HepG2 (cell line): ENCODE data around the gene RAB36. TPM values are rescaled to one million over a fixed set of nuclear protein-coding genes. Genes with fewer than 3 reads are reported as not detected.

Experiments
- ADNP ChIP-seq: sonication (generic); formaldehyde crosslinking; IDR thresholded peaks from 2 replicates; pipeline ENCODE4 v1.4.0; 2020; ENCODE audit warnings: missing genetic modification reagents
- HDAC1 ChIP-seq: sonication (generic); formaldehyde crosslinking; IDR thresholded peaks from 2 replicates; pipeline ENCODE4 v1.5.1; 2020; ENCODE audit warnings: mild to moderate bottlenecking, missing genetic modification reagents
- JUNB ChIP-seq: sonication (generic); formaldehyde crosslinking; IDR thresholded peaks from 2 replicates; pipeline ENCODE4 v1.8.0; 2022; ENCODE audit warnings: missing genetic modification reagents, mild to moderate bottlenecking, borderline replicate concordance
- KDM5B ChIP-seq: sonication (generic); formaldehyde crosslinking; IDR thresholded peaks from 2 replicates; pipeline ENCODE4 v1.4.0; 2020; ENCODE audit warnings: missing genetic modification reagents, mild to moderate bottlenecking, borderline replicate concordance
- NFKB2 ChIP-seq: sonication (generic); formaldehyde crosslinking; IDR thresholded peaks from 2 replicates; pipeline ENCODE4 v1.4.0; 2020; ENCODE audit warnings: missing genetic modification reagents, borderline replicate concordance
- ZC3H4 ChIP-seq: sonication (generic); formaldehyde crosslinking; IDR thresholded peaks from 2 replicates; pipeline ENCODE4 v1.4.0; 2020; ENCODE audit warnings: missing genetic modification reagents, borderline replicate concordance
- ZMYM2 ChIP-seq: sonication (generic); formaldehyde crosslinking; IDR thresholded peaks from 2 replicates; pipeline ENCODE4 v1.8.0; 2022; ENCODE audit warnings: mild to moderate bottlenecking, missing genetic modification reagents
- ZMYM3 ChIP-seq: sonication (generic); formaldehyde crosslinking; IDR thresholded peaks from 2 replicates; pipeline ENCODE4 v1.5.1; 2020; ENCODE audit warnings: mild to moderate bottlenecking, missing genetic modification reagents
- ZNF333 ChIP-seq: sonication (generic); formaldehyde crosslinking; IDR thresholded peaks from 2 replicates; pipeline ENCODE4 v1.4.0; 2020; ENCODE audit warnings: mild to moderate bottlenecking, missing genetic modification reagents, borderline replicate concordance
- polyA plus RNA-seq, 8 experiments: library from polyadenylated mRNA; depleted of rRNA in 3 of 8; stranded (reverse) in 7 of 8; unstranded in 1 of 8; fragments of >200 nt; fragmentation: Illumina TruSeq in 4 of 8; extraction: Trizol in 4 of 8; gene quantifications; 2 replicates each; pipeline versions ENCODE4 v1.2.1 to v1.2.3, GENCODE V29; 2011 to 2016; ENCODE audit warnings: low read depth in 4 of 8, missing spikeins in 1 of 8, mixed read lengths in 1 of 8; ENCODE audit not compliant: insufficient read depth in 1 of 8
- total RNA-seq, 5 experiments: library from RNA; depleted of rRNA; stranded (reverse); fragments of >200 nt; fragmentation: Illumina TruSeq; extraction: Trizol; gene quantifications; 2 replicates each; pipeline ENCODE4 v1.2.3, GENCODE V29; 2016; ENCODE audit warnings: low read depth in 1 of 5
- TF ChIP-seq, protein P1 (sequence below): sonication (generic); formaldehyde crosslinking; IDR thresholded peaks from 2 replicates; pipeline ENCODE4 v1.4.0; 2020; ENCODE audit warnings: mild to moderate bottlenecking, missing genetic modification reagents, borderline replicate concordance
- TF ChIP-seq, protein P2 (sequence below): IDR thresholded peaks from 2 replicates; pipeline ENCODE4 v1.6.1; 2012; ENCODE audit warnings: inconsistent platforms
- TF ChIP-seq, protein P3 (sequence below): sonication (generic); formaldehyde crosslinking; IDR thresholded peaks from 2 replicates; pipeline ENCODE4 v1.5.1; 2020; ENCODE audit warnings: mild to moderate bottlenecking, missing genetic modification reagents, moderate library complexity
- TF ChIP-seq, protein P4 (sequence below): IDR thresholded peaks from 2 replicates; pipeline ENCODE4 v1.6.1; 2016; ENCODE audit warnings: missing genetic modification reagents, missing compliant biosample characterization
- TF ChIP-seq, protein P5 (sequence below): sonication (generic); formaldehyde crosslinking; IDR thresholded peaks from 2 replicates; pipeline ENCODE4 v1.9.0; 2022; ENCODE audit warnings: missing genetic modification reagents, mild to moderate bottlenecking, borderline replicate concordance

Gene RAB36
- total and polyA plus RNA-seq, 2 of the 13 experiments (the other 11 are each of a cell fraction or from before 2014, with no cell fraction given): 0.24 to 0.86 TPM

DNA sequence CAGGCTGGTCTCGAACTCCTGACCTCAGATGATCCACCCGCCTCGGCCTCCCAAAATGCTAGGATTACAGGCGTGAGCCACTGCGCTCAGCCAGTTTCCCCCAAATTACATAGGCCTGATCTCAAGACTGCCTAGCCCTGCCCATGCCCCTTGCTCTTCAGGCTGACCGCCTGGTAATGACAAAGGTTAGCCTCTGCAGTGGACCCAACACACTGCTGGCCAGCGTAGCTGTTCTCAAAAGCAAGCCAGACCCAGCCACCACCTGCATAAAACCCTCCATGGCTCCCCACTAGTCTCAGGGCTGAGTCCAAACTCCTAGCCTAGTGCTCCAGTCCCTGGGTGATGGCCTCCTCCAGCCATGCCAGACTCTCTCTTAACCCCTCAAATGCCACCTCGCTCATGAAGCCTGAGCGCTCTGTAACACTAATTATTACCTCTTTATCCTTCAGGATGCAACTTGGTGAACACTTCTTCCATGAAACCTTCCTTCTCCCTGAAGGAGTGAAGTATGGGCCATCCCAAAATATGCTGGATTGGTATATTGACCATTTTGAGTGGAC lies 2.7 kb upstream of the RAB36 start (continued):
- TF ChIP-seq ZMYM3 (CRISPR knock-in tag): peak; percentile 90
- no peak for TF ChIP-seq NFKB2
- peak; percentile 52; the same call in 1 of the 2 replicates for TF ChIP-seq KDM5B
- TF ChIP-seq, protein P1, sequence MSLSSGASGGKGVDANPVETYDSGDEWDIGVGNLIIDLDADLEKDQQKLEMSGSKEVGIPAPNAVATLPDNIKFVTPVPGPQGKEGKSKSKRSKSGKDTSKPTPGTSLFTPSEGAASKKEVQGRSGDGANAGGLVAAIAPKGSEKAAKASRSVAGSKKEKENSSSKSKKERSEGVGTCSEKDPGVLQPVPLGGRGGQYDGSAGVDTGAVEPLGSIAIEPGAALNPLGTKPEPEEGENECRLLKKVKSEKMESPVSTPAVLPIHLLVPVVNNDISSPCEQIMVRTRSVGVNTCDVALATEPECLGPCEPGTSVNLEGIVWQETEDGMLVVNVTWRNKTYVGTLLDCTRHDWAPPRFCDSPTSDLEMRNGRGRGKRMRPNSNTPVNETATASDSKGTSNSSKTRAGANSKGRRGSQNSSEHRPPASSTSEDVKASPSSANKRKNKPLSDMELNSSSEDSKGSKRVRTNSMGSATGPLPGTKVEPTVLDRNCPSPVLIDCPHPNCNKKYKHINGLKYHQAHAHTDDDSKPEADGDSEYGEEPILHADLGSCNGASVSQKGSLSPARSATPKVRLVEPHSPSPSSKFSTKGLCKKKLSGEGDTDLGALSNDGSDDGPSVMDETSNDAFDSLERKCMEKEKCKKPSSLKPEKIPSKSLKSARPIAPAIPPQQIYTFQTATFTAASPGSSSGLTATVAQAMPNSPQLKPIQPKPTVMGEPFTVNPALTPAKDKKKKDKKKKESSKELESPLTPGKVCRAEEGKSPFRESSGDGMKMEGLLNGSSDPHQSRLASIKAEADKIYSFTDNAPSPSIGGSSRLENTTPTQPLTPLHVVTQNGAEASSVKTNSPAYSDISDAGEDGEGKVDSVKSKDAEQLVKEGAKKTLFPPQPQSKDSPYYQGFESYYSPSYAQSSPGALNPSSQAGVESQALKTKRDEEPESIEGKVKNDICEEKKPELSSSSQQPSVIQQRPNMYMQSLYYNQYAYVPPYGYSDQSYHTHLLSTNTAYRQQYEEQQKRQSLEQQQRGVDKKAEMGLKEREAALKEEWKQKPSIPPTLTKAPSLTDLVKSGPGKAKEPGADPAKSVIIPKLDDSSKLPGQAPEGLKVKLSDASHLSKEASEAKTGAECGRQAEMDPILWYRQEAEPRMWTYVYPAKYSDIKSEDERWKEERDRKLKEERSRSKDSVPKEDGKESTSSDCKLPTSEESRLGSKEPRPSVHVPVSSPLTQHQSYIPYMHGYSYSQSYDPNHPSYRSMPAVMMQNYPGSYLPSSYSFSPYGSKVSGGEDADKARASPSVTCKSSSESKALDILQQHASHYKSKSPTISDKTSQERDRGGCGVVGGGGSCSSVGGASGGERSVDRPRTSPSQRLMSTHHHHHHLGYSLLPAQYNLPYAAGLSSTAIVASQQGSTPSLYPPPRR: 0 out of 2 replicates have a peak, but pooled peaks have one; percentile 1
- peak; percentile 76; the same call in 1 of the 2 replicates for TF ChIP-seq ZMYM2
- TF ChIP-seq, protein P2, sequence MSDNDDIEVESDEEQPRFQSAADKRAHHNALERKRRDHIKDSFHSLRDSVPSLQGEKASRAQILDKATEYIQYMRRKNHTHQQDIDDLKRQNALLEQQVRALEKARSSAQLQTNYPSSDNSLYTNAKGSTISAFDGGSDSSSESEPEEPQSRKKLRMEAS: peak; percentile 16; the same call in 1 of the 2 replicates
- TF ChIP-seq, protein P3, sequence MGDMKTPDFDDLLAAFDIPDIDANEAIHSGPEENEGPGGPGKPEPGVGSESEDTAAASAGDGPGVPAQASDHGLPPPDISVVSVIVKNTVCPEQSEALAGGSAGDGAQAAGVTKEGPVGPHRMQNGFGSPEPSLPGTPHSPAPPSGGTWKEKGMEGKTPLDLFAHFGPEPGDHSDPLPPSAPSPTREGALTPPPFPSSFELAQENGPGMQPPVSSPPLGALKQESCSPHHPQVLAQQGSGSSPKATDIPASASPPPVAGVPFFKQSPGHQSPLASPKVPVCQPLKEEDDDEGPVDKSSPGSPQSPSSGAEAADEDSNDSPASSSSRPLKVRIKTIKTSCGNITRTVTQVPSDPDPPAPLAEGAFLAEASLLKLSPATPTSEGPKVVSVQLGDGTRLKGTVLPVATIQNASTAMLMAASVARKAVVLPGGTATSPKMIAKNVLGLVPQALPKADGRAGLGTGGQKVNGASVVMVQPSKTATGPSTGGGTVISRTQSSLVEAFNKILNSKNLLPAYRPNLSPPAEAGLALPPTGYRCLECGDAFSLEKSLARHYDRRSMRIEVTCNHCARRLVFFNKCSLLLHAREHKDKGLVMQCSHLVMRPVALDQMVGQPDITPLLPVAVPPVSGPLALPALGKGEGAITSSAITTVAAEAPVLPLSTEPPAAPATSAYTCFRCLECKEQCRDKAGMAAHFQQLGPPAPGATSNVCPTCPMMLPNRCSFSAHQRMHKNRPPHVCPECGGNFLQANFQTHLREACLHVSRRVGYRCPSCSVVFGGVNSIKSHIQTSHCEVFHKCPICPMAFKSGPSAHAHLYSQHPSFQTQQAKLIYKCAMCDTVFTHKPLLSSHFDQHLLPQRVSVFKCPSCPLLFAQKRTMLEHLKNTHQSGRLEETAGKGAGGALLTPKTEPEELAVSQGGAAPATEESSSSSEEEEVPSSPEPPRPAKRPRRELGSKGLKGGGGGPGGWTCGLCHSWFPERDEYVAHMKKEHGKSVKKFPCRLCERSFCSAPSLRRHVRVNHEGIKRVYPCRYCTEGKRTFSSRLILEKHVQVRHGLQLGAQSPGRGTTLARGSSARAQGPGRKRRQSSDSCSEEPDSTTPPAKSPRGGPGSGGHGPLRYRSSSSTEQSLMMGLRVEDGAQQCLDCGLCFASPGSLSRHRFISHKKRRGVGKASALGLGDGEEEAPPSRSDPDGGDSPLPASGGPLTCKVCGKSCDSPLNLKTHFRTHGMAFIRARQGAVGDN (CRISPR knock-in tag): peak; percentile 17; the same call in 1 of the 2 replicates
- peak; percentile 70; the same call in 1 of the 2 replicates for TF ChIP-seq ZNF333 (CRISPR knock-in tag)
- peak; percentile 6; the same call in 1 of the 2 replicates for TF ChIP-seq HDAC1 (CRISPR knock-in tag)
- TF ChIP-seq ADNP (CRISPR knock-in tag): peak; percentile 81
- TF ChIP-seq, protein P4, sequence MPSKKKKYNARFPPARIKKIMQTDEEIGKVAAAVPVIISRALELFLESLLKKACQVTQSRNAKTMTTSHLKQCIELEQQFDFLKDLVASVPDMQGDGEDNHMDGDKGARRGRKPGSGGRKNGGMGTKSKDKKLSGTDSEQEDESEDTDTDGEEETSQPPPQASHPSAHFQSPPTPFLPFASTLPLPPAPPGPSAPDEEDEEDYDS (CRISPR knock-in tag): no peak
- no peak for TF ChIP-seq JUNB (CRISPR knock-in tag)
- TF ChIP-seq, protein P5, sequence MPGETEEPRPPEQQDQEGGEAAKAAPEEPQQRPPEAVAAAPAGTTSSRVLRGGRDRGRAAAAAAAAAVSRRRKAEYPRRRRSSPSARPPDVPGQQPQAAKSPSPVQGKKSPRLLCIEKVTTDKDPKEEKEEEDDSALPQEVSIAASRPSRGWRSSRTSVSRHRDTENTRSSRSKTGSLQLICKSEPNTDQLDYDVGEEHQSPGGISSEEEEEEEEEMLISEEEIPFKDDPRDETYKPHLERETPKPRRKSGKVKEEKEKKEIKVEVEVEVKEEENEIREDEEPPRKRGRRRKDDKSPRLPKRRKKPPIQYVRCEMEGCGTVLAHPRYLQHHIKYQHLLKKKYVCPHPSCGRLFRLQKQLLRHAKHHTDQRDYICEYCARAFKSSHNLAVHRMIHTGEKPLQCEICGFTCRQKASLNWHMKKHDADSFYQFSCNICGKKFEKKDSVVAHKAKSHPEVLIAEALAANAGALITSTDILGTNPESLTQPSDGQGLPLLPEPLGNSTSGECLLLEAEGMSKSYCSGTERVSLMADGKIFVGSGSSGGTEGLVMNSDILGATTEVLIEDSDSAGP: peak; percentile 27; the same call in 1 of the 2 replicates
- 0 out of 2 replicates have a peak, but pooled peaks have one; percentile 8 for TF ChIP-seq ZC3H4 (CRISPR knock-in tag)
